ENCODE measurements around the gene PNPLA2. TPM values are rescaled to one million over a fixed set of nuclear protein-coding genes. Genes with fewer than 3 reads are reported as not detected.

Gene PNPLA2
- total RNA-seq, 1 donor from 2014 or later = 55.6 TPM

- no peak overlapping the region for H3K27ac Mint-ChIP-seq
- H3K9me3 Mint-ChIP-seq = no peaks in the 10 kb centered on the region
- TF ChIP-seq CTCF (conservative IDR thresholded peaks at IDR 0.05) = no peak
- H3K4me3 Mint-ChIP-seq = peak overlapping the region; percentile 67
- peaks cover 10% of the 10 kb centered on the region for H3K4me1 Mint-ChIP-seq (ENCODE audit: unreplicated experiment)
- no peak for DNase-seq (ENCODE audit: extremely low spot score, unreplicated experiment)
- H3K36me3 Mint-ChIP-seq = no peaks in the 10 kb centered on the region
- H3K27me3 Mint-ChIP-seq = peaks cover 45% of the 10 kb centered on the region
These were observed 11.2 kb downstream of the PNPLA2 start for GRCh38 chr11:829847-830294.

DNA sequence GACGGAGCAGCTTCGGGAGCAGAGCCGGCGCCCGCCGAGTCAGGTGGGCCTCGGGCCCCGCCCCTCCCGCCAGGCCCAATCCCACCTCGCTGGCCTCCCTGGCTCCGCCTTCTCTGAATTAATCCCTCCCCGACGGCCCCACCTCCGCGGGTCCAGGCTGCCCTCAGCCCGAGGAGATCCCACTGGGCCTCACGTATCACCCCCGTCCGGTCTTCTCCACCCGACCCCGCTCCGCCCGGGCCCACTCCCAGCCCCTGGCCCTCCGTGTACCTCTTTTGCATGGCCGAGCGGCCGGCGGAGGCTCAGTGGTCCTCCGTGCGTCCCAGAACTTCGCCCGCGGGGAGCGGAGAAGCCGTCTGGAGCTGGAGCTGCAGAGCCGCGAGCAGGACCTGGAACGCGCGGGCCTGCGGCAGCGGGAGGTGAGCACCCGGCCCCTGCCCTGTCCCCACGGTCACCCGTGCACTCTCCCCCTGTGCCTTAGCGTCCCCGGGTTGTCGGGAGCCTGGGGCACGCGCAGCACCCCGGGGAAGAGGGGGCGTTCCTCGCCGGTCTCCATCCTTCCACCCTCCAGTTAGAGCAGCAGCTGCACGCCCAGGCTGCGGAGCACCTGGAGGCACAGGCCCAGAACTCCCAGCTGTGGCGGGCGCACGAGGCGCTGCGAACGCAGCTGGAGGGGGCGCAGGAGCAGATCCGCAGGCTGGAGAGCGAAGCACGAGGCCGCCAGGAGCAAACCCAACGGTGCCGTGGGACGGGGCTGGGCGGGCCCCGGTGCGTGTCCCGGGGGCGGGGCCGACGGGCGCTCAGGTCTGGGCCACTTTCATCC lies 11.8 kb downstream of the PNPLA2 start:
- H3K27me3 Mint-ChIP-seq = peaks cover 45% of the 10 kb centered on the region

GRCh38 chr11:831118-831864 lies 12.6 kb downstream of the PNPLA2 start:
- Mint-ChIP-seq H3K36me3 (no peaks in the 10 kb centered on the region), H3K27me3 (peaks cover 45% of the 10 kb centered on the region), H3K4me1 (ENCODE audit: unreplicated experiment) (peaks cover 10% of the 10 kb centered on the region), H3K27ac (no peak overlapping the region), H3K4me3 (peak overlapping the region; percentile 67), H3K9me3 (no peaks in the 10 kb centered on the region)
- DNase-seq (ENCODE audit: extremely low spot score, unreplicated experiment) = no peak
- no peak for TF ChIP-seq CTCF (conservative IDR thresholded peaks at IDR 0.05)

More for the DNA sequence above, 11.8 kb downstream of the PNPLA2 start:
- DNase-seq (ENCODE audit: extremely low spot score, unreplicated experiment) = no peak
- H3K4me3 Mint-ChIP-seq = peak overlapping the region; percentile 67
- H3K4me1 Mint-ChIP-seq (ENCODE audit: unreplicated experiment) = peaks cover 10% of the 10 kb centered on the region
- H3K27ac Mint-ChIP-seq = no peak overlapping the region
- H3K9me3 Mint-ChIP-seq = no peaks in the 10 kb centered on the region
- no peaks in the 10 kb centered on the region for H3K36me3 Mint-ChIP-seq
- no peak for TF ChIP-seq CTCF (conservative IDR thresholded peaks at IDR 0.05)

DNA sequence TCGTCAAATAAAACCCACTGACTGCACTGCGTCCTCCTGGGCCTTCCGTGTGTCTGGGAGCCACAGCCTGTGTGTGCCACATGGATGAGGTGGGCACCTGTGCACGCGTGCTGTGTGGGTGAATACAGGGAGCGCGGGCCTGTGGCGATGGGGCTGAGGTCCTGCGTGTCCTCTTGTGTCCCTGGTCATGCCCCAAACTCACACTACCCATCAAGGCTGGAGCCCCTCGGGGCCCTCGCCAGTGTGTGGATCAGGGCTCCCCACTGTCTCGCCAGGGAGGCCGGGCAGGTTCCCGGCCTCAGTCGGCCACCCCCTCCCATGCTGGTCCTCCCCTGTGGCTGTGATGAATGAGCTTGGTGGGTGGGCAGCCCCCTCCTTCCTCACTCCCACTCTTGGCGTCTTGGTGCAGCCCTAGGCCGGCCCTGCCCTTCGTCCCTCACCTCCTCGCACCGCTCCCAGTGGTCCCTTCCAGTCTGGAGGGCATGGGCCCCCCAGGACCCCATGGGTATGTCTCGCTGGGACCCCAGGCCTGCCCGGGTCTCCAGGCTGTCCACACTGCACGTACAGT lies 13.3 kb downstream of the PNPLA2 start:
- Mint-ChIP-seq H3K27me3 (peaks cover 40% of the 10 kb centered on the region), H3K27ac (no peak overlapping the region), H3K4me3 (peak overlapping the region; percentile 67), H3K36me3 (no peaks in the 10 kb centered on the region), H3K4me1 (ENCODE audit: unreplicated experiment) (peaks cover 10% of the 10 kb centered on the region), H3K9me3 (no peaks in the 10 kb centered on the region)
- DNase-seq (ENCODE audit: extremely low spot score, unreplicated experiment) = no peak
- TF ChIP-seq CTCF (conservative IDR thresholded peaks at IDR 0.05) = no peak

DNA sequence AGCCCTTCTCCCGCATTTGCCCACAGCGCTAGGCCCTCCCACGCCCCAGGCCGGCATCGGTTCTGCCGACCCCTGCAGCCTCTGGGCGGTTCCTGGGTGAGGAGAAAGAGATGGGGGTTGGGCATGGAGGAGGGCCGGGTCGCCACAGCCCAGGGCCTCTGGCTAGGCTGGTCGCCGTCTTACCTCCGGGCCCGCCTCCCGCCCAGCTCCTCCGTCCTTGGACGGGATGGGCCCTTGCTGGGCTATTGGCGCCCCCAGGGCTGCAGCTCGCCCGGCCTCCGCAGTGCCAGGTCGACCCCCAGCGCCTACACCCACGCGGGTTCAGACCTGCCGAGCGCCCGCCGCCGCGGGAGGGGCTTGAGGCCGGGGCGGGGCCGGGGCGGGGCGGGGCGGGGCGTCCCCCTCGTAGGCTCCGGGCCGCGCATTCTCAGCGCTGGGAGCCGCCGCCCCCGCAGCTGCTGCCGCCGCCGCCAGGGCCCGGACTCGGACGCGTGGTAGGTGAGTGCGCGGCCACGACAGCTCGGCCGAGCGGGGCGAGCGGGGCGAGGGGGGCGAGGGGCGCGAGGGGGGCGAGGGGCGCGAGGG lies 13.9 kb downstream of the PNPLA2 start, which contains the start of gene CD151:
Gene CD151 (plus strand): TSS at position 424 of the 585 bp plus-strand sequence. CDS start 3,118 bp downstream, outside the sequence.
- peak; percentile 47 for TF ChIP-seq CTCF (conservative IDR thresholded peaks at IDR 0.05)
- Mint-ChIP-seq H3K4me1 (ENCODE audit: unreplicated experiment) (peaks cover 8% of the 10 kb centered on the region), H3K27me3 (peaks cover 38% of the 10 kb centered on the region), H3K36me3 (no peaks in the 10 kb centered on the region), H3K9me3 (no peaks in the 10 kb centered on the region), H3K4me3 (peak within 1 kb of the TSS; percentile 84), H3K27ac (peak within 1 kb of the TSS; percentile 89)
- DNase-seq (ENCODE audit: extremely low spot score, unreplicated experiment) = no peak
